ENCODE results near the gene SIRT6.

The SIRT6 gene

DNA sequence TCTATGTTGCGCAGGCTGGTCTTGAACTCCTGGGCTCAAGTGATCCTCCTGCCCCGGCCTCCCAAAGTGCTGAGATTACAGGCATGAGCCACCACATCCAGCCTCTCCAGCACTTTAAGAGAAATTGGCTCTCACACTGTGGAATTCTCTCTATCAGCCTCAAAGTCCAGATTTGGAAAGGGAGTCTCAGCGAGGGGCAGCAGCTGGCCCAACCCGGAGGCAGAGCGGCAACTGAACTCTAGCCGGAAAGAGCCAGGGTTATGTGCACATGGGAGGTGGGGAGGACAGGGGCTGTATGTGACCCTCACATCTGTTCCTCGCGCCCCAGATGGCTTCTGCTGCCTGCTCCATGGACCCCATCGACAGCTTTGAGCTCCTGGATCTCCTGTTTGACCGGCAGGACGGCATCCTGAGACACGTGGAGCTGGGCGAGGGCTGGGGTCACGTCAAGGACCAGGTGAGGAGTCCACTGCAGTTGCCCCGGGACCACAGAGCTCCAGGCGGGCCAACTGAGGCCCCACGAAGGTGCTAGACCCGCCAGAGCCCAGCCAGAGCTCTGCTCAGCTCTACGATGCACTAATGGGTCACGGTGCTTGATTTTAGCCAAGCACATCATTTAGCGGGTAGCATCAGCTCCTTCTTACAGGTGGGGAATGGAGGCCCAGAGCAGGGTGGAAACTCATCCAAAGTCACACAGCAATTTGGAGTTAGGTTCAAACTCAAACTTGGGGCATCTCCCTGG, 27.6 kb downstream of the SIRT6 start:
- POLR2A ChIA-PET = interaction anchor here (0.6 kb wide), 1 partner anchor 1894 kb away, joined by 3 read pairs; no protein-coding TSS in a partner anchor
- no peaks in the 10 kb centered on the region for H3K9me3 ChIP-seq (ENCODE audit: control insufficient read depth, insufficient read depth, low read depth, low read length)
- CTCF ChIA-PET = interaction anchor here (1.0 to 1.2 kb wide), 4 partner anchors 13 to 34 kb away, joined by 3 to 5 read pairs (median 4); no protein-coding TSS in a partner anchor
- H3K4me1 ChIP-seq (ENCODE audit: control insufficient read depth, insufficient read depth, low read length) = no peaks in the 10 kb centered on the region
- no peak overlapping the region for H3K4me3 ChIP-seq (ENCODE audit: low read depth, low read length)
- TF ChIP-seq ZNF23 (tag by site-specific recombination; IDR thresholded peaks at IDR 0.05; ENCODE audit: borderline replicate concordance) = no peak
- TF ChIP-seq ZNF623 (tag by site-specific recombination; IDR thresholded peaks at IDR 0.05) = no peak
- TF ChIP-seq ZBTB1 (tag by site-specific recombination; IDR thresholded peaks at IDR 0.05) = no peak
- TF ChIP-seq ZNF530 (tag by site-specific recombination; IDR thresholded peaks at IDR 0.05; ENCODE audit: low read depth) = no peak
- no peaks in the 10 kb centered on the region for H3K36me3 ChIP-seq (ENCODE audit: control insufficient read depth in 2 of 2, insufficient read depth in 1 of 2, low read length in 2 of 2)
- H3K27ac ChIP-seq (ENCODE audit: extremely low read depth, low read depth, low read length) = no peak overlapping the region

DNA sequence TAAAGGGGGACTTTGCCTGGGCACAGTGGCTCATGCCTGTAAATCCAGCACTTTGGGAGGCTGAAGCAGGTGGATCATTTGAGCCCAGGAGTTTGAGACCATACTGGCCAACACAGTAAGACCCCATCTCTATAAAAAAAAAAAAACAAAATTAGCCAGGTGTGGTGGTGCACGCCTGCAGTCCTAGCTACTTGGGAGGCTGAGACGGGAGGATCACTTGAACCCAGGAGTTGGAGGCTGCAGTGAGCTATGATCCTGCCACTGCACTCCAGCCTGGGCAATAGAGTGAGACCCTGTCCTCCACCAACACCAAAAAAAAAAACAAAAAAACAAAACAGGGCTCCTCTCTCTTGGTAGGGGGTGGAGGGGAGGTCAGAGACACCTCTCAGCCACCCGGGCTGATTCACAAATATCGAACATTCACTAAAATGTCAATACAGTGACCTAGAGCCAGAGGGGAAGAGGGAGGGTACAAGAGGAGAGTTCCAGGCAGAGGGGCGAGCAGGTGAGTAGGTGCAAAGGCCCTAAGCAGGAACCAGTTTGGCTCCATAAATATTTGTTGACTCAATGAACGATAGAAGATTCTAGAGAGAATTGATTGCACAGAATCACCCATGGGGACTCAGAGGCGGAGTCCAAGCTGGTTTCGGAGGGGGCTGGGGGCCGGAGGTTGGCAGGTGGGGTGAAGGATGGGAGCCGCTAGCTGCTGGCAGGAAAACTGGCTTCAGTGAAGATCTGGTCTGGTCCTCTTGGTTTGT, 29.9 kb downstream of the SIRT6 start:
- Histone ChIP-seq H3K4me3 (ENCODE audit: low read depth, low read length) (no peak overlapping the region), H3K27ac (ENCODE audit: extremely low read depth, low read depth, low read length) (no peak overlapping the region), H3K9me3 (ENCODE audit: control insufficient read depth, insufficient read depth, low read depth, low read length) (no peaks in the 10 kb centered on the region), H3K4me1 (ENCODE audit: control insufficient read depth, insufficient read depth, low read length) (no peaks in the 10 kb centered on the region), H3K36me3 (ENCODE audit: control insufficient read depth in 2 of 2, insufficient read depth in 1 of 2, low read length in 2 of 2) (no peaks in the 10 kb centered on the region)
- CTCF ChIA-PET = interaction anchor here (0.7 to 1.3 kb wide), 2 partner anchors 9 to 12 kb away, joined by 3 to 4 read pairs; no protein-coding TSS in a partner anchor
- TF ChIP-seq ZNF623 (tag by site-specific recombination; IDR thresholded peaks at IDR 0.05) = peak; percentile 41; the same call in 1 of the 2 replicates
- TF ChIP-seq RBAK (tag by site-specific recombination; IDR thresholded peaks at IDR 0.05) = no peak
- TF ChIP-seq, protein P1, sequence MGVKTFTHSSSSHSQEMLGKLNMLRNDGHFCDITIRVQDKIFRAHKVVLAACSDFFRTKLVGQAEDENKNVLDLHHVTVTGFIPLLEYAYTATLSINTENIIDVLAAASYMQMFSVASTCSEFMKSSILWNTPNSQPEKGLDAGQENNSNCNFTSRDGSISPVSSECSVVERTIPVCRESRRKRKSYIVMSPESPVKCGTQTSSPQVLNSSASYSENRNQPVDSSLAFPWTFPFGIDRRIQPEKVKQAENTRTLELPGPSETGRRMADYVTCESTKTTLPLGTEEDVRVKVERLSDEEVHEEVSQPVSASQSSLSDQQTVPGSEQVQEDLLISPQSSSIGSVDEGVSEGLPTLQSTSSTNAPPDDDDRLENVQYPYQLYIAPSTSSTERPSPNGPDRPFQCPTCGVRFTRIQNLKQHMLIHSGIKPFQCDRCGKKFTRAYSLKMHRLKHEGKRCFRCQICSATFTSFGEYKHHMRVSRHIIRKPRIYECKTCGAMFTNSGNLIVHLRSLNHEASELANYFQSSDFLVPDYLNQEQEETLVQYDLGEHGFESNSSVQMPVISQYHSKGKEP (tag by site-specific recombination; IDR thresholded peaks at IDR 0.05) = no peak
- TF ChIP-seq ZNF654 (tag by site-specific recombination; IDR thresholded peaks at IDR 0.05; ENCODE audit: low read depth) = no peak
- TF ChIP-seq ZNF777 (tag by site-specific recombination; IDR thresholded peaks at IDR 0.05; ENCODE audit: borderline replicate concordance) = no peak
- no peak for TF ChIP-seq ZNF837 (tag by site-specific recombination; IDR thresholded peaks at IDR 0.05)
- TF ChIP-seq, protein P2, sequence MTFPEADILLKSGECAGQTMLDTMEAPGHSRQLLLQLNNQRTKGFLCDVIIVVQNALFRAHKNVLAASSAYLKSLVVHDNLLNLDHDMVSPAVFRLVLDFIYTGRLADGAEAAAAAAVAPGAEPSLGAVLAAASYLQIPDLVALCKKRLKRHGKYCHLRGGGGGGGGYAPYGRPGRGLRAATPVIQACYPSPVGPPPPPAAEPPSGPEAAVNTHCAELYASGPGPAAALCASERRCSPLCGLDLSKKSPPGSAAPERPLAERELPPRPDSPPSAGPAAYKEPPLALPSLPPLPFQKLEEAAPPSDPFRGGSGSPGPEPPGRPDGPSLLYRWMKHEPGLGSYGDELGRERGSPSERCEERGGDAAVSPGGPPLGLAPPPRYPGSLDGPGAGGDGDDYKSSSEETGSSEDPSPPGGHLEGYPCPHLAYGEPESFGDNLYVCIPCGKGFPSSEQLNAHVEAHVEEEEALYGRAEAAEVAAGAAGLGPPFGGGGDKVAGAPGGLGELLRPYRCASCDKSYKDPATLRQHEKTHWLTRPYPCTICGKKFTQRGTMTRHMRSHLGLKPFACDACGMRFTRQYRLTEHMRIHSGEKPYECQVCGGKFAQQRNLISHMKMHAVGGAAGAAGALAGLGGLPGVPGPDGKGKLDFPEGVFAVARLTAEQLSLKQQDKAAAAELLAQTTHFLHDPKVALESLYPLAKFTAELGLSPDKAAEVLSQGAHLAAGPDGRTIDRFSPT (tag by site-specific recombination; IDR thresholded peaks at IDR 0.05) = no peak
- TF ChIP-seq ZNF501 (tag by site-specific recombination; IDR thresholded peaks at IDR 0.05) = no peak
- TF ChIP-seq ZSCAN16 (tag by site-specific recombination; IDR thresholded peaks at IDR 0.05) = no peak
- no peak for TF ChIP-seq ZNF391 (tag by site-specific recombination; IDR thresholded peaks at IDR 0.05; ENCODE audit: borderline replicate concordance, low read depth)
- TF ChIP-seq ZNF121 (tag by site-specific recombination; IDR thresholded peaks at IDR 0.05) = peak; percentile 84
- no peak for TF ChIP-seq ZNF626 (tag by site-specific recombination; IDR thresholded peaks at IDR 0.05)
- TF ChIP-seq, protein P3, sequence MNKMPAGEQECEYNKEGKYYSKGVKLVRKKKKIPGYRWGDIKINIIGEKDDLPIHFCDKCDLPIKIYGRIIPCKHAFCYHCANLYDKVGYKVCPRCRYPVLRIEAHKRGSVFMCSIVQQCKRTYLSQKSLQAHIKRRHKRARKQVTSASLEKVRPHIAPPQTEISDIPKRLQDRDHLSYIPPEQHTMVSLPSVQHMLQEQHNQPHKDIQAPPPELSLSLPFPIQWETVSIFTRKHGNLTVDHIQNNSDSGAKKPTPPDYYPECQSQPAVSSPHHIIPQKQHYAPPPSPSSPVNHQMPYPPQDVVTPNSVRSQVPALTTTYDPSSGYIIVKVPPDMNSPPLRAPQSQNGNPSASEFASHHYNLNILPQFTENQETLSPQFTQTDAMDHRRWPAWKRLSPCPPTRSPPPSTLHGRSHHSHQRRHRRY (tag by site-specific recombination; IDR thresholded peaks at IDR 0.05) = no peak
- POLR2A ChIA-PET = interaction anchor here (0.6 kb wide), 1 partner anchor 855 kb away, joined by 4 read pairs; no protein-coding TSS in a partner anchor

Data from HEK293 (cell line).